ENCODE measurements around the gene NFKB2.

The NFKB2 gene

GRCh38 chr10:102425444-102425843, 29.9 kb downstream of the NFKB2 start:
- DNase-seq (ENCODE audit: low spot score), result no peak
- TF ChIP-seq, protein P1, sequence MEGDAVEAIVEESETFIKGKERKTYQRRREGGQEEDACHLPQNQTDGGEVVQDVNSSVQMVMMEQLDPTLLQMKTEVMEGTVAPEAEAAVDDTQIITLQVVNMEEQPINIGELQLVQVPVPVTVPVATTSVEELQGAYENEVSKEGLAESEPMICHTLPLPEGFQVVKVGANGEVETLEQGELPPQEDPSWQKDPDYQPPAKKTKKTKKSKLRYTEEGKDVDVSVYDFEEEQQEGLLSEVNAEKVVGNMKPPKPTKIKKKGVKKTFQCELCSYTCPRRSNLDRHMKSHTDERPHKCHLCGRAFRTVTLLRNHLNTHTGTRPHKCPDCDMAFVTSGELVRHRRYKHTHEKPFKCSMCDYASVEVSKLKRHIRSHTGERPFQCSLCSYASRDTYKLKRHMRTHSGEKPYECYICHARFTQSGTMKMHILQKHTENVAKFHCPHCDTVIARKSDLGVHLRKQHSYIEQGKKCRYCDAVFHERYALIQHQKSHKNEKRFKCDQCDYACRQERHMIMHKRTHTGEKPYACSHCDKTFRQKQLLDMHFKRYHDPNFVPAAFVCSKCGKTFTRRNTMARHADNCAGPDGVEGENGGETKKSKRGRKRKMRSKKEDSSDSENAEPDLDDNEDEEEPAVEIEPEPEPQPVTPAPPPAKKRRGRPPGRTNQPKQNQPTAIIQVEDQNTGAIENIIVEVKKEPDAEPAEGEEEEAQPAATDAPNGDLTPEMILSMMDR (IDR thresholded peaks at IDR 0.05; ENCODE audit: extremely low read depth, missing control alignments), result no peak

DNA sequence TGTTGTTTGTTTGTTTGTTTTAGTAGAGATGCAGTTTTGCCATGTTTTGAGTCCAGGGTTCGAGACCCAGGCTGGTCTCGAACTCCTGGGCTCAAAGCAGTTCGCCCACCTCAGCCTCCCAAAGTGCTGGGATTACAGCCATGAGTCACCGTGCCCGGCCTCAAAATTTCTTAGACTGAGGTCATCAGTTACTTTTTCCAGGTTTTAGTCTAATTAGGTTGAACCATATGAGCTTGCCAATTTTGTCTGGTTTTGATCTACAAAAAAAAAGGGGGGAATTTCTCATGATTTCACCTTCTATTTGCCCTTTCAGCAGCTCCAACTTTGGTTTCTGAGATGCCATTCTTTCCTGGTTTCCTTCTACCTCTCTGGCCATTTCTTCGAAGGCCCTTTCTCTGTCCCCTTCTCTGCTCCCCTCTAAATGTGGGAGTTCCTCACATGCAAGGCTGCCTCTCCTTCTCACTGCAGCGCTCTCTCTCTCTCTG, 31.3 kb downstream of the NFKB2 start:
- TF ChIP-seq, protein P1 (IDR thresholded peaks at IDR 0.05; ENCODE audit: extremely low read depth, missing control alignments), result no peak
- no peak for DNase-seq (ENCODE audit: low spot score)

GRCh38 chr10:102429468-102429867, 34.0 kb downstream of the NFKB2 start:
- DNase-seq (ENCODE audit: low spot score), result no peak
- TF ChIP-seq, protein P1 (IDR thresholded peaks at IDR 0.05; ENCODE audit: extremely low read depth, missing control alignments), result no peak

DNA sequence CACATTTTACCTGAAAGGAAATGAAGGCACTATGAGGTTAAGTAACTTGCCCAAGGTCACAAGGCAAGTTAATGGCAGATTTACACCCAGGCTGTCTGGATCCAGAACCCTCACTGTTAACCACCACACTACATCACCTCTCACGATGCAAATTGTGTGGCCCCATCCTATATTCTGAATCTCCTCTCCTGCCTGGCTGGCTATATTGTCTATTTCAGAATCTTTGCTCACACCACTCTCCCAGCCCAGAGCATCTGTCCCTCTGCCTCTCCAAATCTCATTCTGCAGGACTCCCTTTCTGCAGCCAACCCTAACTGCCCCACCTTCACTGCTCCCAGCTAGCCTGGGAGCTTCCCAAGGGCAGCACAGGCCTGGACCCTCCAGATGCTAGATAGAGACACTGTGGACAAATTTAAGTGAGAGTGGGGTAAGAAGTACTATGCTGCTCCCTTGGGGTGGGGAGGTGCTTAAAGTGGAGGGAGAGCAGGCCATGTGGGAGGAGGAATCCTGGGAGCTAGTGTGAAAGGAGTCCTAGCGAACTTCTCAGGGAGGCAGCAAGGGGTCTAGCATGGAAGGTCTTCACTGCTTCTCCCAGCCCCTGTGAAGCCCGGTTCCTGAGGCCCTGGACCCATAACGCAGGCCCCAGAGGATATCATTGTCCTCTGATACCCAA, 36.1 kb downstream of the NFKB2 start:
- DNase-seq (ENCODE audit: low spot score), result no peak
- TF ChIP-seq, protein P1 (IDR thresholded peaks at IDR 0.05; ENCODE audit: extremely low read depth, missing control alignments), result no peak

DNA sequence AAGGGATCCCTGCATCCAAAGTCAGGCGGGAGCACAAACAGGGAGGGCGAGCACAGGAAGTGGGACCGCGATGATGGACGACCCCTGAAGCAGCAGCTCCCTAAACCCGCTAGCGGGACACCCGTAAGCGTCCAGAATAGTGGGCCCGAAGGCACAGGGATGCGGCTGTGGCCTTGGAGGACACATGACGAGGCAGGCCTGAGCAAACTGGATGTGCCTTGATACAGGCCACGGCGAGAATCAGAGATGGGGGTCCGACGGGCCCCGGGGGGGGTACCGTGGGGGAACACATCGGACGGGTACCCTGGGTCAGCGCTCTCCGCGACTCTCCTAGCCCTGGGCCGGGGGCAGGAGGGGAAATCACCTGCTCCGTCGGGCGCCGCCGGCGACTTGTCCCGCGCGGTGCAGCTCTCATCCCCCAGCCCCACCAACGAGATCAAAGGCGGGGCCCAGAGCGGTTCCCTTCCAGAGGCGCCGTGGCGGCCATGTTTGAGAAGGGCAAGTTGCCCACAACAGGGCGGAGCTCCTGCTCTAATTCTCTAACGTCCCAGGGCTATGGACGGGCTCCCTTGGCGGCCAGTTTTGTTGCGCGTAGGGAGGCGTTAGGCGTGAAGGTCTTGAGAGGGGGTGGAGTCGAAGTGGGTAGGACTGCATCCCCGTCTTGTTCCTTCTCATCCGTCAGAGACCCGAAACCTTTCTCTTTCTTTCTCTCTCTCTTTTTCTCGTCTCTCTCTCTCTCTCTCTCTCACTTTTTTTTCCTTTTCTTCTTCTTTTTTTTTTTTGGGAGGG, 36.9 kb downstream of the NFKB2 start, which contains the start of gene CUEDC2:
Gene CUEDC2, minus strand, starts transcription at position 413 of the 789 bp plus-strand sequence. CDS start 7,386 bp downstream, outside the sequence.
- TF ChIP-seq, protein P1 (IDR thresholded peaks at IDR 0.05; ENCODE audit: extremely low read depth, missing control alignments), result no peak
- DNase-seq (ENCODE audit: low spot score), result peak; percentile 91

DNA sequence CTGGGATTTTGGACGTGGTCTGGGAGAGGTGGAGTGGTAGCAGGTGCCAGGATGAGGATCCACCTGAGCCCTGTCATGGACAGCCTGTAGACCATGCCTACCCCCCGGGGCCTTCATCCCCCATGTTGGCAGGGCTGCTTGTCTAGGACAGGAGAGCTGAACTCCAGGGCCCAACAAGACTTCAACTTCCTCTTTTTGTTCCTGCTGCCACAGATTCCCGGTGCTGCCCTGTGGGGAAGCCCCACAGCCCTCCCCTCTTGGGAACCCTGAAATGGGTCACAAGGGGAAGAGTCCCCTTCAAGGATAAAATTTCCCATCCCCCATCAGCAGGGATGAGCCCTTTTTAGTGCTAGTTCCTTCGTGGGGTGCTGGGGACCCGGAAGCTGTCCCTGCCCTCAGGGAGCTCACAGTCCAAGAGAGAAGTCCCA, 38.1 kb downstream of the NFKB2 start:
- TF ChIP-seq, protein P1 (IDR thresholded peaks at IDR 0.05; ENCODE audit: extremely low read depth, missing control alignments), result no peak
- no peak for DNase-seq (ENCODE audit: low spot score)
